ENCODE results near the gene ABHD16A. TPM values are rescaled to one million over a fixed set of nuclear protein-coding genes. Genes with fewer than 3 reads are reported as not detected.

The ABHD16A gene
- total RNA-seq, 4 donors from 2014 or later = 38.5 to 43.3 (median 40.1) TPM

- peaks cover 44 to 77% (median 50%) of the 10 kb centered on the region in 3 donors for H3K36me3 ChIP-seq
These were observed 33.4 kb downstream of the ABHD16A start, which contains the start of gene LY6G5B for GRCh38 chr6:31669676-31670075. Gene LY6G5B, plus strand, starts transcription at chr6:31669976. Its CDS starts 975 bp downstream, at chr6:31670951.

DNA sequence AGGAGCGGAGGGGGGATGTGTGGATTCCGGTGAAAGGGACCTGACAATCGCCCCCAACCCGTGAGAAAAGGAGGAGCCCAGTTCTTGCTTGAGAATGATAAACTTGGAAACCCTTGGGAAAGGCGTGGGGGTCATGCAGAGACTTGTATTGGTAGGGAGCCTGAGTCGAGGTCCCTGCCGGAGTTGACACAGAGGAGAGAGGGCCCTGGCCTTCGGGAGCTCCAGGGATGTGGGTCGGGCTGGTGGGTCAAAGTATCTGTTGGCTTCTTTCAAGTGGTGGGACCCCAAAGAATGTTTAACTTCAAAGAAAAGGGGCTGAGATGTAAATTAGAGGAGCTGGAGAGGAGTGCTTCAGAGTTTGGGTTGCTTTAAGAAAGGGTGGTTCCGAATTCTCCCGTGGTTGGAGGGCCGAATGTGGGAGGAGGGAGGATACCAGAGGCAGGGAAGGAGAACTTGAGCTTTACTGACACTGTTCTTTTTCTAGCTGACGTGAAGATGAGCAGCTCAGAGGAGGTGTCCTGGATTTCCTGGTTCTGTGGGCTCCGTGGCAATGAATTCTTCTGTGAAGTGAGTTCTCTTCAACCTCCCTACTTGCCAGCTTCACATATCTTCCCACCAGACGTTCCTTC, 36.7 kb downstream of the ABHD16A start:
- H3K9me3 ChIP-seq = no peaks in the 10 kb centered on the region
- H3K36me3 ChIP-seq = peaks cover 35 to 70% (median 44%) of the 10 kb centered on the region in 3 donors
- peak overlapping the region; percentile 93 to 99 (median 99) for H3K27ac ChIP-seq
- no peaks in the 10 kb centered on the region for H3K27me3 ChIP-seq
- intact Hi-C loops (cut with DNase I) = no loop called here
- WGBS, 2 donors = 1 to 5% methylated on average over 14 to 15 of the region's 15 CpGs
- DNase-seq = no peak
- H3K4me3 ChIP-seq = peak overlapping the region; percentile 84 to 92 (median 89)
- peaks cover 19 to 61% (median 32%) of the 10 kb centered on the region in 3 donors for H3K4me1 ChIP-seq
- TF ChIP-seq, protein P1, sequence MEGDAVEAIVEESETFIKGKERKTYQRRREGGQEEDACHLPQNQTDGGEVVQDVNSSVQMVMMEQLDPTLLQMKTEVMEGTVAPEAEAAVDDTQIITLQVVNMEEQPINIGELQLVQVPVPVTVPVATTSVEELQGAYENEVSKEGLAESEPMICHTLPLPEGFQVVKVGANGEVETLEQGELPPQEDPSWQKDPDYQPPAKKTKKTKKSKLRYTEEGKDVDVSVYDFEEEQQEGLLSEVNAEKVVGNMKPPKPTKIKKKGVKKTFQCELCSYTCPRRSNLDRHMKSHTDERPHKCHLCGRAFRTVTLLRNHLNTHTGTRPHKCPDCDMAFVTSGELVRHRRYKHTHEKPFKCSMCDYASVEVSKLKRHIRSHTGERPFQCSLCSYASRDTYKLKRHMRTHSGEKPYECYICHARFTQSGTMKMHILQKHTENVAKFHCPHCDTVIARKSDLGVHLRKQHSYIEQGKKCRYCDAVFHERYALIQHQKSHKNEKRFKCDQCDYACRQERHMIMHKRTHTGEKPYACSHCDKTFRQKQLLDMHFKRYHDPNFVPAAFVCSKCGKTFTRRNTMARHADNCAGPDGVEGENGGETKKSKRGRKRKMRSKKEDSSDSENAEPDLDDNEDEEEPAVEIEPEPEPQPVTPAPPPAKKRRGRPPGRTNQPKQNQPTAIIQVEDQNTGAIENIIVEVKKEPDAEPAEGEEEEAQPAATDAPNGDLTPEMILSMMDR (IDR thresholded peaks at IDR 0.05) = no peak
- no peak for TF ChIP-seq POLR2A (IDR thresholded peaks at IDR 0.05)

More at GRCh38 chr6:31669676-31670075, 33.4 kb downstream of the ABHD16A start, which contains the start of gene LY6G5B:
- Histone ChIP-seq H3K4me3 (no peak within 1 kb of the TSS), H3K4me1 (peaks cover 8 to 29% (median 19%) of the 10 kb centered on the region in 3 donors), H3K27me3 (no peaks in the 10 kb centered on the region), H3K9me3 (no peaks in the 10 kb centered on the region), H3K27ac (no peak within 1 kb of the TSS)
- intact Hi-C loops (cut with DNase I) = no loop called here
- TF ChIP-seq POLR2A (IDR thresholded peaks at IDR 0.05) = no peak
- TF ChIP-seq, protein P1 (IDR thresholded peaks at IDR 0.05) = no peak
- WGBS, 2 donors = 60 to 83% methylated on average over 1 to 4 of the region's 8 CpGs
- no peak for DNase-seq

DNA sequence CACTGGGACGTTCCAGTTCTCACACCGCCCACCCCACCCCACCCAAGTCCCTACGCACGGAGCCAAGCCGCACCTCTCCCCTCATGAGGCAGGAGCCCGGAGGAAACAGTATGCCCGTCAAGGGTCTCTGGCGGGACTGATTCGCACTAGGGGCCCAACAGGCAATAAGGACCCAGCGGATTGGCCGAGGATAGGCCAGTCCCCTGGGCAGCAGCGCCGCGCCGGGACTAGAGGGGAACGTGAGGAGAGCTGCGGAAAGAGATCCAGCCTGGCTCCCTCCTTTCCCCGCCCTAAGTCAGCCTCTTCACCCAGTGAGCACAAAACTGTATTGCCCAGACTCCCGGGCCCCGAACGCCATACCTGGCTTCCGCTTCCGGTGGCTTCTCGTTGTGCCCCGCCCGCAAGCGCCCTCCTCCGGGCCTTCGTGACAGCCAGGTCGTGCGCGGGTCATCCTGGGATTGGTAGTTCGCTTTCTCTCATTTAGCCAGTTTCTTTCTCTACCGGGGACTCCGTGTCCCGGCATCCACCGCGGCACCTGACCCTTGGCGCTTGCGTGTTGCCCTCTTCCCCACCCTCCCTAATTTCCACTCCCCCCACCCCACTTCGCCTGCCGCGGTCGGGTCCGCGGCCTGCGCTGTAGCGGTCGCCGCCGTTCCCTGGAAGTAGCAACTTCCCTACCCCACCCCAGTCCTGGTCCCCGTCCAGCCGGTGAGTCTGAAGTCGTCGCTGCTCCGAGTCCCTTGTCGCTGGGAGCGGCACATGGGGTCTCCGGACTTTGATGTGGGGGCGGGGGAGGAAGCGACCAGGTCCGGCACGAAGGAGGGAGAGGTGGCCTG, 37.4 kb downstream of the ABHD16A start, which contains the start of gene CSNK2B:
Gene CSNK2B (plus strand): TSS at position 580 of the 836 bp plus-strand sequence. CDS start 752 bp downstream, outside the sequence.
- H3K4me3 ChIP-seq = peak within 1 kb of the TSS; percentile 84 to 92 (median 89)
- H3K9me3 ChIP-seq = no peaks in the 10 kb centered on the region
- WGBS, 2 donors = 2% methylated on average over 9 to 23 of the region's 63 CpGs
- H3K27ac ChIP-seq = peak within 1 kb of the TSS; percentile 93 to 99 (median 99)
- peak; percentile 93 for DNase-seq
- H3K27me3 ChIP-seq = no peaks in the 10 kb centered on the region
- H3K36me3 ChIP-seq = peaks cover 28 to 62% (median 39%) of the 10 kb centered on the region in 3 donors
- TF ChIP-seq POLR2A (IDR thresholded peaks at IDR 0.05) = peak in 3 of 4 donors; percentile 68 to 87 (median 73)
- TF ChIP-seq, protein P1 (IDR thresholded peaks at IDR 0.05) = peak in 1 of 6 experiments; percentile 12
- H3K4me1 ChIP-seq = peaks cover 19 to 69% (median 32%) of the 10 kb centered on the region in 3 donors
- intact Hi-C loops (cut with DNase I) = no loop called here

GRCh38 chr6:31664790-31665500, 38.2 kb downstream of the ABHD16A start, which contains the start of gene GPANK1:
Gene GPANK1, minus strand, starts transcription at chr6:31664997. Its CDS starts 519 bp downstream, at chr6:31664478.
- H3K9me3 ChIP-seq = no peaks in the 10 kb centered on the region
- peaks cover 19 to 69% (median 32%) of the 10 kb centered on the region in 3 donors for H3K4me1 ChIP-seq
- peaks cover 20 to 55% (median 33%) of the 10 kb centered on the region in 3 donors for H3K36me3 ChIP-seq
- peak in 3 of 4 donors; percentile 33 to 69 (median 49) for TF ChIP-seq POLR2A (IDR thresholded peaks at IDR 0.05)
- TF ChIP-seq, protein P1 (IDR thresholded peaks at IDR 0.05) = no peak
- H3K27ac ChIP-seq = peak within 1 kb of the TSS; percentile 93 to 99 (median 99)
- intact Hi-C loops (cut with DNase I) = no loop called here
- peak within 1 kb of the TSS; percentile 84 to 92 (median 89) for H3K4me3 ChIP-seq
- DNase-seq = peak; percentile 70
- WGBS, 2 donors = 0% methylated on average over 9 to 28 of the region's 39 CpGs
- H3K27me3 ChIP-seq = no peaks in the 10 kb centered on the region
